ENCODE measurements around the gene PGGT1B.

DNA sequence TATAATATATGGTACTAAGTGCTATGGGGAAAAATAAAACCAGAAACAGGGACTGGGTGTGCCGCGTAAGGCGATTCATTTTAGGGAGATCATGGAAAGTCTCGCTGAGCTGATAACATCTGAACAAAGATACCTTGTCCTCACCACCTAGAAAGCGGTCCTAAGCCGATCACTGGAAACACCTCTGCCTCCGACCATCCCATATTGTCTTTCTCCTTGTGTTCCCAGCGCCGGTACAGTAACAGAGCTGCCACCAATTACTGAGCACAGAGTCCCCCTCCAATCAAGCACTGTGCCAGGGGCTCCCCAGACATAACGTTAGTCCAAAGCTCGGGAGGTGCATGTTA, 33.1 kb upstream of the PGGT1B start:
- TF ChIP-seq, protein P1, sequence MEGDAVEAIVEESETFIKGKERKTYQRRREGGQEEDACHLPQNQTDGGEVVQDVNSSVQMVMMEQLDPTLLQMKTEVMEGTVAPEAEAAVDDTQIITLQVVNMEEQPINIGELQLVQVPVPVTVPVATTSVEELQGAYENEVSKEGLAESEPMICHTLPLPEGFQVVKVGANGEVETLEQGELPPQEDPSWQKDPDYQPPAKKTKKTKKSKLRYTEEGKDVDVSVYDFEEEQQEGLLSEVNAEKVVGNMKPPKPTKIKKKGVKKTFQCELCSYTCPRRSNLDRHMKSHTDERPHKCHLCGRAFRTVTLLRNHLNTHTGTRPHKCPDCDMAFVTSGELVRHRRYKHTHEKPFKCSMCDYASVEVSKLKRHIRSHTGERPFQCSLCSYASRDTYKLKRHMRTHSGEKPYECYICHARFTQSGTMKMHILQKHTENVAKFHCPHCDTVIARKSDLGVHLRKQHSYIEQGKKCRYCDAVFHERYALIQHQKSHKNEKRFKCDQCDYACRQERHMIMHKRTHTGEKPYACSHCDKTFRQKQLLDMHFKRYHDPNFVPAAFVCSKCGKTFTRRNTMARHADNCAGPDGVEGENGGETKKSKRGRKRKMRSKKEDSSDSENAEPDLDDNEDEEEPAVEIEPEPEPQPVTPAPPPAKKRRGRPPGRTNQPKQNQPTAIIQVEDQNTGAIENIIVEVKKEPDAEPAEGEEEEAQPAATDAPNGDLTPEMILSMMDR (IDR thresholded peaks at IDR 0.05) = no peak
- TF ChIP-seq, protein P2, sequence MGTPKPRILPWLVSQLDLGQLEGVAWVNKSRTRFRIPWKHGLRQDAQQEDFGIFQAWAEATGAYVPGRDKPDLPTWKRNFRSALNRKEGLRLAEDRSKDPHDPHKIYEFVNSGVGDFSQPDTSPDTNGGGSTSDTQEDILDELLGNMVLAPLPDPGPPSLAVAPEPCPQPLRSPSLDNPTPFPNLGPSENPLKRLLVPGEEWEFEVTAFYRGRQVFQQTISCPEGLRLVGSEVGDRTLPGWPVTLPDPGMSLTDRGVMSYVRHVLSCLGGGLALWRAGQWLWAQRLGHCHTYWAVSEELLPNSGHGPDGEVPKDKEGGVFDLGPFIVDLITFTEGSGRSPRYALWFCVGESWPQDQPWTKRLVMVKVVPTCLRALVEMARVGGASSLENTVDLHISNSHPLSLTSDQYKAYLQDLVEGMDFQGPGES (IDR thresholded peaks at IDR 0.05; ENCODE audit: low read depth, low read length) = no peak
- TF ChIP-seq CHD2 (IDR thresholded peaks at IDR 0.05; ENCODE audit: low read length, partially characterized antibody) (no peak), EZH2phosphoT487 (IDR thresholded peaks at IDR 0.05; ENCODE audit: borderline replicate concordance, low read depth) (no peak)
- TF ChIP-seq, protein P3, sequence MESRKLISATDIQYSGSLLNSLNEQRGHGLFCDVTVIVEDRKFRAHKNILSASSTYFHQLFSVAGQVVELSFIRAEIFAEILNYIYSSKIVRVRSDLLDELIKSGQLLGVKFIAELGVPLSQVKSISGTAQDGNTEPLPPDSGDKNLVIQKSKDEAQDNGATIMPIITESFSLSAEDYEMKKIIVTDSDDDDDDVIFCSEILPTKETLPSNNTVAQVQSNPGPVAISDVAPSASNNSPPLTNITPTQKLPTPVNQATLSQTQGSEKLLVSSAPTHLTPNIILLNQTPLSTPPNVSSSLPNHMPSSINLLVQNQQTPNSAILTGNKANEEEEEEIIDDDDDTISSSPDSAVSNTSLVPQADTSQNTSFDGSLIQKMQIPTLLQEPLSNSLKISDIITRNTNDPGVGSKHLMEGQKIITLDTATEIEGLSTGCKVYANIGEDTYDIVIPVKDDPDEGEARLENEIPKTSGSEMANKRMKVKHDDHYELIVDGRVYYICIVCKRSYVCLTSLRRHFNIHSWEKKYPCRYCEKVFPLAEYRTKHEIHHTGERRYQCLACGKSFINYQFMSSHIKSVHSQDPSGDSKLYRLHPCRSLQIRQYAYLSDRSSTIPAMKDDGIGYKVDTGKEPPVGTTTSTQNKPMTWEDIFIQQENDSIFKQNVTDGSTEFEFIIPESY (IDR thresholded peaks at IDR 0.05; ENCODE audit: borderline replicate concordance, low read depth) = no peak
